Neural progenitor cell (in vitro differentiated cells): ENCODE measurements around the gene MAML3.

Source experiments
- EZH2 ChIP-seq: fragments of 200-600 bp; sonication (generic); IDR thresholded peaks from 2 replicates; pipeline ENCODE4 v1.6.1; 2017; ENCODE audit warnings: antibody characterized with exemption, mild to moderate bottlenecking, moderate library complexity
- EZH2phosphoT487 ChIP-seq: fragments of 200-600 bp; sonication (generic); IDR thresholded peaks from 2 replicates; pipeline ENCODE4 v1.6.1; 2017; ENCODE audit warnings: antibody characterized with exemption
- TF ChIP-seq, protein P1 (sequence below): fragments of 200-600 bp; sonication (generic); IDR thresholded peaks from 2 replicates; pipeline ENCODE4 v1.5.1; 2017; ENCODE audit warnings: antibody characterized with exemption, mild to moderate bottlenecking

DNA sequence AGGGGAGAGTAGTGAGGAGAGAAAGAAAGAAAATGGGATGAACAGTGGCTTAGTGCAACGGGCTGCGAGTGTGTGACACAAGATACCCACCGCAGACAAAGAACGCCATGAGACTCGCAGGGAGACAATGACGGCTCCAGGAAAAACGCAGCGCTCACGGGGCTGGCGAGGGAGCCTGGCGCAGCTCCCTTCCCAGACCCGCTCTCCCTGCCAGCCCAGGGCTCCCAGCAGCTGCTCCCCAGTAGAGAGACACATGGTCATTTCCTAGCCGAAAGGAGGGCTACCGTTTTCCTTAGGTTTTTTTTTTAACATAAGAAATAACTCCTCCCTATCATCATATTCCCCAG, 149.5 kb downstream of the MAML3 start:
- TF ChIP-seq, protein P1, sequence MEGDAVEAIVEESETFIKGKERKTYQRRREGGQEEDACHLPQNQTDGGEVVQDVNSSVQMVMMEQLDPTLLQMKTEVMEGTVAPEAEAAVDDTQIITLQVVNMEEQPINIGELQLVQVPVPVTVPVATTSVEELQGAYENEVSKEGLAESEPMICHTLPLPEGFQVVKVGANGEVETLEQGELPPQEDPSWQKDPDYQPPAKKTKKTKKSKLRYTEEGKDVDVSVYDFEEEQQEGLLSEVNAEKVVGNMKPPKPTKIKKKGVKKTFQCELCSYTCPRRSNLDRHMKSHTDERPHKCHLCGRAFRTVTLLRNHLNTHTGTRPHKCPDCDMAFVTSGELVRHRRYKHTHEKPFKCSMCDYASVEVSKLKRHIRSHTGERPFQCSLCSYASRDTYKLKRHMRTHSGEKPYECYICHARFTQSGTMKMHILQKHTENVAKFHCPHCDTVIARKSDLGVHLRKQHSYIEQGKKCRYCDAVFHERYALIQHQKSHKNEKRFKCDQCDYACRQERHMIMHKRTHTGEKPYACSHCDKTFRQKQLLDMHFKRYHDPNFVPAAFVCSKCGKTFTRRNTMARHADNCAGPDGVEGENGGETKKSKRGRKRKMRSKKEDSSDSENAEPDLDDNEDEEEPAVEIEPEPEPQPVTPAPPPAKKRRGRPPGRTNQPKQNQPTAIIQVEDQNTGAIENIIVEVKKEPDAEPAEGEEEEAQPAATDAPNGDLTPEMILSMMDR = no peak
- TF ChIP-seq EZH2phosphoT487 (no peak), EZH2 (no peak)
